HG03066 (cell line): ENCODE data around the gene NEDD4L.

ENCODE experiments used
- ATAC-seq: cut with Tn5 transposase; IDR thresholded peaks from one replicate; pipeline ENCODE4 v1.9.1; 2021; ENCODE audit warnings: low read depth; ENCODE audit not compliant: unreplicated experiment

The NEDD4L gene

DNA sequence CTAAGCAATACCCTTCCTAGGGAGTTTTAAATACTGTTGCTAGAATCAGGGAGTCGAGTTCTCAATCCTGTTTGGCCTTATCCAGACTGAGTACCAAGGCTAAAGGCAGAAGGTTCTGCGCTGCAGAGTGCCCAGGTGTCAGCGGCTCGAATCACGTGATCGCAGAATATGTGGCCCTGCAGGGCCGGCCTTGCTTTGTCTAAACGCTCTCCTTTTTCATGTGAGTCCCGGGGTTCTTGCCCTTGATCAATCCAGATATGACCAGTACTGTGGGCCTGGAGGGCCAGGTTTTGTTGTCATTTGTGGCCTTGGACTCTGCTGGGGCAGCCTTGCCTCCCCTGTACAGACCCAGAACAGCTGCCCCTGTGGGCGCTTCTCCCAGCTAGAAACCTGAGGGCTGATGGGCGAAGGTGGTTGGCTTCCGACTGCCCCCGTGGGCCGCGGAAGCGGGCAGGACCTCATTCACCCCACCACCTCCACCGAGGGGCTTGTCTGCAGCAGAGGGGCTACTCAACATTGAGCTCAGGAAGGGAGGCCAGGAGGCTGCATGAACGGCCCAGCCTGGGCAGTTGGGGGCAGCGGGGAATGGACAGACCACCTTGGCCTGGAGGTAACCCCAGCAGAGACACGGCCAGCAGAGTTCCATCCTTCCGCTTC is 359.9 kb downstream of the NEDD4L start:
- ATAC-seq: no peak

- no peak for ATAC-seq
Observed at GRCh38 chr18:58405107-58405898, 361.3 kb downstream of the NEDD4L start.

DNA sequence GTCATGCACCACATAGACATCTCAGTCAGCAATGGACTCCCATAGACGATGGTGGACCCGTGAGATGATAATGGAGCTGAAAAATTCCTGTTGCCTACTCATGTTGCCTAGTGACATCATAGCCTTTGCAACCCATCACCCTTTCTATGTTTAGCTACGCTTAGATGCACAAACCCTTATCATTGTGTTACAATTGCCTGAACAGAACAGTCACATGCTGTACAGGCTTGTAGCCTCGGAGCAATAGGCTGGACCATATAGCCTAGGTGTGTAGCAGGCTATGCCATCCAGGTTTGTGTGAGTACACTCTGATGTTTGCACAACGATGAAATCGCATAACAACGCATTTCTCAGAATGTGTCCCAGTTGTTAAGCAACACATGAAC is 363.2 kb downstream of the NEDD4L start:
- ATAC-seq: no peak

- ATAC-seq: no peak
Observed at GRCh38 chr18:58407649-58408407, 363.8 kb downstream of the NEDD4L start.

- ATAC-seq: no peak
Observed at GRCh38 chr18:58408665-58409064, 364.6 kb downstream of the NEDD4L start.

DNA sequence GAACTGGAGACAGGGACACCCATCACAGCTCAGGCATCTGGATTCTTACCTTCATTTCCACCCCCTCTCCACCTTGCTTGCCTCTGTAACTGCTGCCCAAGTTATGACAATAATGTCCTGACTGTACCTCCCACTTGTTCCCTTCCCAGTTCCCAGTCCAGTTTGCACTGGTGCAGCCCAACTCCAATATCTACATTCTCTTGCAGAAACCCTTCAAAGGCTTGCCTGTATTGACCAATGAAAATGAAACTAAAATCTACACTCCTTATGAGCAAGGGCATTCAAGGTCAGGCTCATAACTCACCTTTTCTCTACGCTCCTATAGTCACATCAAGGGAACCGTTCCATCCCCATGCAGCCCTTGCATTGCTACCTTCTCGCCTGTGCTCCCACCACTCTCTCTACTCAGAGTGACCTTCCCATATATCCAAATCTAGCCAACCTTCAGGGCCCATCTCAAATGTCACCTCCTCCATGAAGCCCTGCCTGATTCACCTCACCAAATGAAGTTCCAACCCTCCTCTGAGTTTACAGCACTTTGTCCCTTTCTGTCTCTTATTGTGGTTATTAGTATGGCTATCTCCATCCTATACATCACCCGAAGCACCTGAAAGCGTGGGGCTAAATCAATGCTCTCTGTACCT is 365.9 kb downstream of the NEDD4L start:
- no peak for ATAC-seq

GRCh38 chr18:58411323-58411722 is 367.3 kb downstream of the NEDD4L start:
- no peak for ATAC-seq

DNA sequence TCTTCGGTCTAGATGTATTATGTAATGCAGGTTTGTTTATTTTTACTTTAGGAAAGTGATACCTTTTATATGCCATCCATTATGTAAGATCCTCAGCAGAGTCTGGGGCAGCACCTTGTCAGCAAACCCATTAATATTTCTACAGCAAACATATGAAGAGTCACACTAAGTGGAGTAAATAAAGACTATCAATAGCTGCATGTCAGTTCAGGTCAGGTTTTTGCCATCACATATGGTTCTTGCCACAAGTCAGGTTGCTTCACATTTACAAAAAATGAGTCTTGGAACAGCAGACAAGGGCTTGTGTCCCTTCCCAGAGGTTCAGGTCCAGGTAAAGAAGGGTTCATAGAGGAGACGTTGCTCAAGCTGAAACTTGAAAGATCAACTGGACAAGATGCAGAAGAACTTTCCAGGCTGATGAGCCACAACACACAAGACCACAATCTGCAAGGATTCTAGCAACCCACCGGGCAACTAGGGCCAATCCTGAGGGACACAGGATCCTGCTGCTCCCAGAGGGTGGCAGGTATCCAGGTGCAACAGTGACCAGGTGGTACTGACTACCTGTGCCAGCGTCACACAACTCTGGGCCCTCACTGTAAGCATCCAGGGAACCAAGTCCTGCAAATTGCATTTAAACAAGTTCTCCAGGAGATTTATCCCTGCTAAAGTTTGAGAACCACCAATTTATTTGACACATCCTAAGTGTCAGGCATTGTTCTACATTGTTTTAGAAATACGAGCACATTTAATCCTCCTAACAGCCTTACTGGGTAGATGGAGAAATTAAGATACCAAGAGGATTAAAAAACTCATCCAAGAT is 369.0 kb downstream of the NEDD4L start:
- ATAC-seq: no peak

DNA sequence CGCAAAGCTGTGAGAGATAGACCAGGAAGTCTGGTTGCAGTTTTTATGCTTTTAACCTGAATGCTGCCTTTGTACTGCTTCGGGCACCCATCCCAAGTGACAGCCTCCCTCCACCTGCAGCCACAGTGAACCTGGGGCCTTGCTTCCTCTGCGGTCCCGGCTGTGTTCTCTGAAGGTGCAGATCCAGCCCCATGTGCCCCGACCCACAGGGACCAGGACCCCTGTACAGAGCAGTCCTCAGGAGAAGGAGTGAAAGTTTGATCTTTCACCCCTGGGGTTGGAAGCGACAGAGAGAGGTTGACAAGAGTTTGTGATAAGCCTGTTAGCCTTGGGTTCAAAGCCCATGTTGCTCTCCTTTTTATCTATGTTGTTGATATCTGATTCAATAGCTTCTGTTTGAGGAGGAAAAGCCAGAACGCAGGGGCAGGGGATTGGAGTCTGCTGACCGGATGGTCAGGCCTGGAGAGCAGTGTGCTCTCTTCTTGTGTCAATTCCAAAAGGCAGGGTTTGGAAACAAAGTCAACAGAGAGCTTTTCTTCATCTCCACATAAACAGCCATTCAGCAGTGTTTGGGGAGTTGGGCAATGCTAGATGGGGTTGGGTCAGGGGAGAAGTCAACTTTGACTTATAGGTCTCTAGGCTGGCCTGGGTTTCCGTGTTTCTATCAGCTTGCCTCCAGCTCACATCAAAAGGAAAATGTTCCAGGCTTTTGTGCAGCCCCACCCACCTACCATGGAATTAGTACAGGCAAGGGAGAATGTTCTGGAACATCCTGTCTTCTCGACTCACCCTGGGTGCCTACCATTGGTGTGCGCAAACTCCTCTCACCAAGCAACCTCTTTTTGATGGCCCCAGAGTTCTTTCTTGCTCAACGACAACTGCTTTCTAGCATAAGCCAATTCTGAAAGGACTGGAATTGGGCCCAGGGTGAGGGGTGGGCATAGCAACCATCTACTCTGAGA is 369.9 kb downstream of the NEDD4L start:
- ATAC-seq: no peak

- no peak for ATAC-seq
Observed at GRCh38 chr18:58416014-58416703, 372.1 kb downstream of the NEDD4L start.

DNA sequence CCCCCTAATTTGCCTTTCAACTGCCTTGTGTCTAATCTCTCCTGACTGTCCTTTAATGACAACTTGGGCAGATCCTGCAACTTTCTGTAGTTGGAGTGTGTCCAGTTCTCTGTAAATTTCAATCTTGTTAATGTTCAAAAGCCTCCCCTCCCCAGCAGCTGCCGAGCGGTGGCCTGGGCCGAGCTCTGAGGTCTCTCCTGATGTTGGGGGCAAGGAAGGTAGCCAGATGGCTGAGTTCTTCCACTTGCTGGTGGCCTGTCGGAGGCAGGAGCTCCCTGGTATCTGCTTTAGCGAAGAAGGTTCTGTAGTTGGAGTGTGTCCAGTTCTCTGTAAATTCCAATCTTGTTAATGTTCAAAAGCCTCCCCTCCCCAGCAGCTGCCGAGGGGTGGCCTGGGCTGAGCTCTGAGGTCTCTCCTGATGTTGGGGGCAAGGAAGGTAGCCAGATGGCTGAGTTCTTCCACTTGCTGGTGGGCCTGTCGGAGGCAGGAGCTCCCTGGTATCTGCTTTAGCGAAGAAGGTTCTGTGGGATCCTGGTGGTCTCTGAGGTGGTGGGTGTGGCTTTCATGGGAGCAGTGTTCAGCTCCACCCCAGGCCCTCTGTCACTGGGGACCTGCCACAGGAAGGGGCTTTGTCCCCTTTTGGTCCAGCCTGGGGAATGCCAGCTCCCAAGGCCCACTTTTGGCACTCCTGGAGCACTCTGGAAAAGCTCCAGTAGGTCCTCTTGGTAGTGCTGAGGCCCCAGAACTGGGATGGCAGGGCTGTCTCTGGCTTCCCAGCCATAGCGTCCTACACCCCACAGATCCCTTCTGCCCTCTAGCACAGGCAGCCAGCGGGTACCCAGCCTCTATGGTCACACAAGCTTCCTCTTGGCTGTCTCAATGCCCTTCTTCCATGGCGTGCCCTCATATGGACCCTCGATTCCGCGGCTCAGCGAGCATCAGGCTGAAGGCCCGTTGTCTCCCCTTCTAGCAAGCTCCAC is 373.0 kb downstream of the NEDD4L start:
- ATAC-seq: no peak

DNA sequence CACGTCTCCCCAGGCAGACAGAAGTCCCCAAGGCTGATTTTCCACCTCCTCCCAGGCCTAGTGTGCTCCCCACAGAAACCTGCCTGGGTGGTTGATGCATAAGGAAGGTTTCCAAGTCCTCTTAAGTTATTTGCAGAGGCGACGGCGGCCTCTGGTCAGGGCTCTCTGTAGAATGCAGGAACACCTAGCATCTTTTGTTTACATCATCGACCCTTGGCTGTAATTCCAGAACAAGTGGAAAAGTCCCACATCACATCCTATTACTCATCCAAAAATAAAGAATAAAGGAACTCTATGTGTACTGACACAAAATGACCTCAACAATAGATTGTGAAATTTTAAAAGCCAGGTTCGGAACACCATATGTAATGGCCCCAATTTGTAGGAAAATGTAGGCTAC is 373.7 kb downstream of the NEDD4L start:
- no peak for ATAC-seq

- no peak for ATAC-seq
Observed at GRCh38 chr18:58418361-58418760, 374.3 kb downstream of the NEDD4L start.

- ATAC-seq: no peak
Observed at GRCh38 chr18:58419587-58420199, 375.7 kb downstream of the NEDD4L start.

DNA sequence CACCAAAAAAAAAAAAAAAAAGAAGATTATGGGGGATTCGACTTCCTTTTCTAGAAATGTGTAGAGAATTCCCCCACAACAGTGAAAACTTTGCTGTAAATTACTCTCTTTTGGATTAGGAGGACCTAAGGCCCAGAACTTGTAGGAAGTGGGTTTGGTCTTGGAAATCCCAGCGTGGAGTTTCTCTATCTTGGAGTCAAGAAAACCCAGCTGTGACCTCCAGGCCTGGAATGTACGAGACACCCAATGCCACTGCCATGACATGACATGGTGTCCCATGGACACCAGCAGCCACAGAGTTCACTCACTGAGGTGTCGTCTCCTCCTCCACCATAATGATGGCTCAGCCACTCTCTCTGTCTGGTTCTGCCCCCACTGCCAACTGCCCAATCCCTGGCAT is 382.6 kb downstream of the NEDD4L start:
- ATAC-seq: no peak

DNA sequence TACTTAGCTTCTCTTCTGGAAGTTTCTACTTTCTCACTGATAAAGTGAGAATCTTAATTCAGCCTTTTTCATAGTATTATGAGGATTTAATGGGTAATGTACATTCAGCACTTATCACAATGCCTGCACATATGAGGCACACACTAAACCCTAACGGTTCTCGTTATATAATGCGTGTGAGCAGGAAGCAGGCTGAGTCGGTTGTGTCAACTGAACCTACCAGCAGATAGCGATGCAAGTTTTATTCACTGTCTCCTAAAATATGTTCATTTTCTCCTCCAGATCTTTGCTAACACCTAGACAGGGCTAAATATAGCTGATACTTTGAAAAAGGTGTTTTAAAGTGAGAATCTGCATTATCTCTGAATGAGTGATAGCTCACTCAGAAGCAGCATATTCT is 383.3 kb downstream of the NEDD4L start:
- no peak for ATAC-seq

- ATAC-seq: no peak
Observed at GRCh38 chr18:58429442-58429841, 385.4 kb downstream of the NEDD4L start.
